Right renal pelvis (tissue), 4 donors: ENCODE measurements around the gene GOSR1. TPM values are rescaled to one million over a fixed set of nuclear protein-coding genes. Genes with fewer than 3 reads are reported as not detected.
"Not testable (repeated sequence)": the region's sequence is repeated elsewhere in the genome, so short reads cannot be mapped to it uniquely, and the experiment has no call there.

Experiments
- DNase-seq, 4 donors: peaks; one replicate each; pipeline ENCODE4 v3.0.0-alpha.2; 2013; ENCODE audit warnings: low read depth in 4 of 4, low spot score in 3 of 4, missing footprints in 1 of 4
- polyA plus RNA-seq, 4 donors: library from polyadenylated mRNA; unstranded; fragments of 120-200 nt; gene quantifications; one replicate each; pipeline ENCODE4 v1.2.1, GENCODE V29; 2013; ENCODE audit not compliant: insufficient read length in 4 of 4

Gene GOSR1
- polyA plus RNA-seq, 4 donors, result 48.0 to 56.0 (median 54.2) TPM

DNA sequence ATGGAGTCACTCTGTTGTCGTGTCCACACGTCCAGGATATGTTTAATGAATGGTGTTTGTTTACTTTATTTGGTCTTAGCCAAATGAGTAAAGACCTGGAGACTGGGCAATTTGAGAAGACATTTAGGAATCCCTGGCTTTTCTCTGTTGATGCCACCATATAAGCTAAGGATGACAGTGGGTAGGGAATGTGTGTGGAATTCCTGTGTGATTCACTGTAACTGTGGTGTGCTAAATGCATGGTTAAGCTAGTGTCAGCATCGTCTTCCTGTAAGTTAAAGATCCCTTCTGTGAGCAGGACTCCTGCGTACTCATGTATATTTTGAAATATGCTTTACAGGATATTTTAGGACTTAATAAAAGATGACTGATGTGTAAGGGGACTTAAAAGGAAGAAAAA, 26.4 kb downstream of the GOSR1 start:
- no peak for DNase-seq

GRCh38 chr17:30505868-30506417, 28.7 kb downstream of the GOSR1 start:
- DNase-seq, result no peak

DNA sequence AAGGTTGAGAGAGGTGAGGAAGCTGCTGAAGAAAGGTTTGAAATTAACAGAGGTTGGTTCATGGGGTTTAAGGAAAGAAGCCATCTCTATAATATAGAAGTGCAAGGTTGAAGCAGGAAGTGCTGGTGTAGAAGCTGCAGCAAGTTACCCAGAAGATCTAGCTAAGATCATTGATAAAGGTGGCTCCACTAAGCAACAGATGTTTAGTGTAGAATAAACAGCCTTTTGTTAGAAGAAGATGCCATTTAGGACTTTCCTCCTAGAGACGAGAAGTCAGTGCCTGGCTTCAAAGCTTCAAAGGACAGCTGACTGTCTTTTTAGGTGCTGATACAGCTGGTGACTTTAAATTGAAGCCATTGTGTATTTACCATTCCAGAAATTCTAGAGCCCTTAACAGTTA, 29.3 kb downstream of the GOSR1 start:
- DNase-seq, result no peak

DNA sequence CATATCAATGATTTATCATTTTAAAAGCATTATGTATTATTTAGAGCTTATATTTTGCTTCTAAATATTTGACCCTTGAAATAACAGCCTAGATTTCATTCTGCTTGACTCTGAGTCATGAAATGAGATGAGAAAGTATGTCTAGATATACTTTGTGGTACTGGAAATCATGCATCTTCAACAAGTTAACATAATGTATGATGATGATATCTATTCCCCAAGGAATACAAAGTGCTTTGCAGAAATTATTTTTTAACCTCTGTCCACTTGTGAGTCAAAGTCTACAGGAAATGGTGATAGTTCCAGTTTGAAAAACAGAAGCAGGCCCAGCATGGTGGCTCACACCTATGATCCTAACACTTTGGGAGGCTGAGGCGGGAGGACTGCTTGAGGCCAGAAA, 36.1 kb downstream of the GOSR1 start:
- DNase-seq, result no peak

DNA sequence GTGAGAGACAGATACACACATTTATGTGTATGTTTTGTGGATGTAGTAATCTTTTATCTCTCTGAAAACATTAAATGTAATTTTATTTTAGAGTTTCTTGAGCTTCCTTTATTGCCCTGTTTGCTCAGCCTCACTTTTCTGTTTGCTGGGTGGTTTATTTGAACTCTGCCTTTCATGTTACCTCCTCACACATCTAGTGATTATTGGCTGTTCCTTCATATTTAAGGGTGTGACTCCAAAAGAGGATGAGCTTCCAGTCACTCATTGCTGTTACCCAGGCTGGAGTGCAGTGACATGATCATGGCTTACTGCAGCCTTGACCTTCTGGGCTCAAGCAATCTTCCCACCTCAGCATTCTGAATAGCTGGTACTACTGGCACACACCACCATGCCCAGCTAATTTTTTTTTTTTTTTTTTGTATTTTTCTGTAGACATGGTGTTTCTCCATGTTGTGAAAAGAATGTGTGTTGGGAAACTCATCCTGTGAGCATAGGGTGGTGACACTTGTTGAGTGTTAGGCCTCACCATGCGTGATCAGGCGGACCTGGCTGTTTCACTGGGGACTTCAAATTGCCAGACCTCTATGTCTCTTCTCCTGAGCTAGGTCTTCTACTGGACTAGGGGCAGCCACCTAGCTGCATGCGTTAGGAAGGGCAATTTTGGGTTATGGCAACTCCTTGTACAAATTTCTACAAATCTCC, 37.8 kb downstream of the GOSR1 start:
- no peak for DNase-seq

DNA sequence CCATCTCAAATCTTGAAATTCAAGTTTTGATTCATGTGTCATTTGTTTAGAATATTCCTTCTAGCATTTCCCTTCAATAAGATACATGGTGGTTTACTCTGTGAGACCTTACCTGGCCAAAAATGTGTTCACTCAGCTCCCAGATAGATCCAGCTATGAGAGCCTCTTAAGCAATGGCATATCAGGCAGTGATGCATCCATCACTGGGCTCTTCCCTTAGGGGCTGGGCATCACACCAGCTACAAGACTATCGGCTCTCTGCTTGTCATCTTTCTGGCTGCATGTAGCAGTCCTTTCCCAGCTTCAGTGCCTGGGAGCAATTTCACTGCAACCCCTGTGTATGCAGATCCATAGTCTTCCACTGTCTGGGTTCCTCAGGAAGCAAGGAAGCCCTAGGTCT, 40.6 kb downstream of the GOSR1 start:
- no peak for DNase-seq

DNA sequence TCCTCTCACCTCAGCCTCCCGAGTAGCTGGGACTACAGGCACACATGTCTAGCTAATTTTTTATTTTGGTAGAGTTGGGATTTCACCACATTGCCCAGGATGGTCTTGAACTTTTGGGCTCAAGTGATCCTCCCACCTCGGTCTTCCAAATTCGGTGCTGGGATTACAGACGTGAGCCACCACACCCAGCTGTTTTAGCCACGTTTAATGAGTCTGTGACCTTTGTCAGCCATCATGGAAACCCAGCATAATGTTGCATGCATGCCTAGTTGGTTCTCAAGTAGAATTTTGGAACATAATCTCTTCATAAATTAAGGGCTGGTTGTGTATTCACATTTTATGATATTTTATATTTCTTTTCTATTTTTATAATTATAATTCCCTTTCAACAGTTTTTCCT, 42.0 kb downstream of the GOSR1 start:
- DNase-seq, result no peak

DNA sequence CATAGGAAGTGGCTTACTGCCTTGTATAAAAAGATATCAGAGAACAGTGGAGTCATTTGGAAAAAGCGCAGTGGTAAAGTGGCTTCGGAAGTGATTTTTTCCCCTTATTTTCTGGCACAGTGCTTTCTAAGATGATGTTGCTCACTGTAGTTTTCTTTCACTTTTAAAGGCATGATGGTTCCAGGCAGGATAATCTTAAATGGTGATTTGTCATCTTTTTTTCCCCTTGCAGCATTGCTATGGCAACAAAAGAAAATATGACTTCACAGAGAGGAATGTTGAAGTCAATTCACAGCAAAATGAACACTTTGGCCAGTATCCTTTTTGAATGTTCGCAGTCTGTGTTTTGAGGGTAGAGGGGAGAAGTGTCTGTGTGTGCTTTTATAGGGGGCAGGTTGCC, 42.5 kb downstream of the GOSR1 start:
- no peak for DNase-seq

GRCh38 chr17:30520436-30520835, 43.2 kb downstream of the GOSR1 start:
- DNase-seq, result no peak

GRCh38 chr17:30520882-30521281, 43.7 kb downstream of the GOSR1 start:
- DNase-seq, result no peak

DNA sequence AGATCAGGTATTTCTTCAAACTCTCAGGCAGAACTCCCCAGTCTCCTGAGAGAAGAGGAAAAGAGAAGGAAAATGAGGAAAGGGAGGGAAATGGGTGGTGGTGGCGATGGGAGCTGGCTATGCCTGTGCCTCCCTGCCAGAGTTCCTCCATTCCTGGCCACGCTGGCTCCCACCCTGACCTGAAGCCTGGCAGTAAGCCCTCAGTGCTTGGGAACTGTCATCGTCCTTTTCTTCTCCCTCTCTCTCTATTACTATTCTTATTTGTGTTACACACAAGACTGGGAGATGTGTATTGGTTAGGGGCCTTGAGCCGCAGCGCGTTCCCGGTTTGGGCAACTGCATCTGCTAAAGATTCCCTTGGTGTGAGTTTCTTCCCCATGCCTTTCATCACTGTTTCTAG, 44.6 kb downstream of the GOSR1 start:
- no peak for DNase-seq

DNA sequence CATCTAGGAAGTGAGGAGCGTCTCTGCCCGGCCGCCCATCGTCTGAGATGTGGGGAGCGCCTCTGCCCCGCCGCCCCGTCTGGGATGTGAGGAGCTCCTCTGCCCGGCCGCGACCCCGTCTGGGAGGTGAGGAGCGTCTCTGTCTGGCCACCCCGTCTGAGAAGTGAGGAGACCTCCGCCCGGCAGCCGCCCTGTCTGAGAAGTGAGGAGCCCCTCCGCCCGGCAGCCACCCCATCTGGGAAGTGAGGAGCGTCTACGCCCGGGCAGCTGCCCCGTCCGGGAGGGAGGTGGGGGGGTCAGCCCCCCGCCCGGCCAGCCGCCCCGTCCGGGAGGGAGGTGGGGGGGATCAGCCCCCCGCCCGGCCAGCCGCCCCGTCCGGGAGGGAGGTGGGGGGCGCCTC, 46.0 kb downstream of the GOSR1 start:
- DNase-seq, result not testable (repeated sequence)

- peak in 1 of 4 donors; percentile 18 for DNase-seq
Observed at GRCh38 chr17:30524847-30525246, 47.6 kb downstream of the GOSR1 start.

GRCh38 chr17:30526401-30526800, 49.2 kb downstream of the GOSR1 start:
- DNase-seq, result no peak

DNA sequence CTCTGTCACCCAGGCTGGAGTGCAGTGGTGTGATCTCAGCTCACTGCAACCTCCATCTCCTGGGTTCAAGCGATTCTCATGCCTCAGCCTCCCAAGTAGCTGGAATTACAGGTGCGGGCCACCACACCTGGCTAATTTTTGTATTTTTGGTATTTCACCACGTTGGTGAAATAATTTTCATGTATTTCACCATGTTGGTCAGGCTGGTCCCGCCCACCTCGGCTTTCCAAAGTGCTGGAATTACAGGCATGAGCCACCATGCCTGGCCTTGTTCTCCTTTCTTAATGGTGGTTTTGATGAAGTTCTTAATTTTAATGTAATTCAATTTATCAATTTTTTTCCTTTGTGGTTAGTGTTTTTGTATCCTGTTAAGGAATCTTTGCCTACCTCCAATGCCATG, 51.5 kb downstream of the GOSR1 start:
- not testable (repeated sequence) for DNase-seq

DNA sequence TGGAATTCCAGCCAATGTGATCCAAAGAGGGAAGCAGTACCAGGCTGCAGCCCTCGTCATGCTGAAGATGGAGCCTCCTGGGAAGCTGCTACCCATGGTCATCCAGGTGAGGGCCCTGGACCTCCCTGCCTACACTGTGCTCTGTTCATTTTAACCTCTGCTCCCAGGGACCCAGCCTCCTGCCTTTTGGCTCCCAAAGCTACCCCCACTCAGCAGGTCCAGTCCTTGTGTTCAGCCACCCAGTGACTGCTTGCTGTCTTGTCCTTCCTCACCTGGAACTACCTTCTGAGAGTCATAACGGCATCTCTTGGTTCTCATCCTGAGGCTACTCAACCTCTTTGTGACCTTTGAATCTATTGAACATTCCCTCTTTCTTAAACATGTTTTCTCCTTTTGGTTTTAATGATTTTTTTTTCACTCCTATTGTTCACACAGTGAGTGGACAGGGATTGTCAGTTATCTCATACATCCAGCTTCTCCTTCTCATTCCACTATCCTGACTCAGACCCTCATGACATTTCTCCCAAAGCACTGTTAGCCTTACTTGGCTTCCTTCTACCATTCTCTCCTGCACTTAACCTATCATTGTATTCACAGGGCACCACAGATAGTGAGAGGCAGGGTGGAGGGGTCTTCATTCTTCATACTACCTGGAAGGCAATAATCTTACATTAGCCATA, 53.3 kb downstream of the GOSR1 start:
- no peak for DNase-seq

GRCh38 chr17:30532871-30533270, 55.7 kb downstream of the GOSR1 start:
- DNase-seq, result no peak

DNA sequence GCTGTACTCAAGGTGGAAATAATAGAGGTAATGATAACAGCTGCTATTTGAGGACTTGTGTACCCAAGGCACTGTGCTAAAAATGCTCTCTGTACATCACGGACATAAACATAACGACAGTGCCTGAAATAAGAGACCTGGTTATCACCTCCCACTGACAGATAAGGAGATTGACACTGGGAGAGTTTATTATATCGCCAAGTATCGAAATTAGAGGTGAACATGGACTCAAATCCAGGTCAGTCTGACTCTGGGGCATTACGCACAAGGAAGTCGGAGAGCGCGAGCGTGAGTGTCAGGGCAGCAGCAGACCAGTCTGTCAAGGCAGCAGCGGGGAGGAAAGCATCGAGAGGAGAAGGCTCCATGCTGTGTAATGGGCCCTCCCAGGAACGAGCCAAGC, 57.1 kb downstream of the GOSR1 start:
- DNase-seq, result no peak

DNA sequence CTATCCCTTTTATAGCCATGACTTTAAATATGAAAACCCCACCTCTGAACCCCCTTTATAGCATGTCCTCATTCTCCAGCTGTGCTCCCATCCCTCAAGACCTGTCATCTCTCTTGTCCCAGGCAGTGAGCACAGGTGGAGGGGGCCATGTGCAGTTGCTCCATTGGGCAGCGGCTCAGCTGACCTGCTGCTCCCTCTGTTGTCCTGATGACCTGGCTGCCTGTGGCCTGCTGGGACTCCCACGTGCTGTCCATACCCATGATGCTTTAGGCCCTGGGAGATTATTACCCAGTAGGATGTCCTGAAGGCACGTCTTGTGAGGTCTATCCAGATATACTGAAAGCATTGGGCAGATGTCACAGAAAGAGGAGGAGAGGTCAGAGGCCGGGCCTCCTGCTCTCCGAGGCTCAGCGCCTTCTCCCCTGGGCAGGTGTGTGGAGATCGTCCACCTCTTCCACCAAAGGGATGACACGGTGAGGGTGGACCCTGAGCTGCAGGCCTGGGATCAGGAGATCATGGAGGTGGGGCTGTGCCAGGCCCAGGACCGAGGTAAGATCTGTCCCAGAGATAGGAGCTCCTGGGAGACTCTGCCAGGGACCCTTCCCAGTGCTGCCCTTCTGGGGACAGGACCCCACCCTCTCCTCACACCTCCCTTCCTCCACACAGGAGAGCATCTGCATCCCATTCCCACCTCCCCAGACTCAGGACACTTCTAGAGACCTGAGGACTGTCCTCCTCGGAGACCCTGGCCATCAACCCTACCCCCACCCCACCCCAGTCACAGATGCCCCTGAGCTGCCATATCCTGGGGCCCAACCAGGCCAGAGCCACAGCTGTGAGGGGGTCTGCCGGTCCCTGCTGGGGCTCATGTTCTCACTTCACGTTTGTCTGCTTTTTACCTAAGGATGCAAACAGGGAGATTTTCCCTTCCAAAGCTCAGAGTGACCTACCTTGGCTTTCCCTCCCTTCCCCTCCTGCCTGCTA, 58.0 kb downstream of the GOSR1 start:
- no peak for DNase-seq

GRCh38 chr17:30536846-30537245, 59.6 kb downstream of the GOSR1 start:
- DNase-seq, result not testable (repeated sequence)

DNA sequence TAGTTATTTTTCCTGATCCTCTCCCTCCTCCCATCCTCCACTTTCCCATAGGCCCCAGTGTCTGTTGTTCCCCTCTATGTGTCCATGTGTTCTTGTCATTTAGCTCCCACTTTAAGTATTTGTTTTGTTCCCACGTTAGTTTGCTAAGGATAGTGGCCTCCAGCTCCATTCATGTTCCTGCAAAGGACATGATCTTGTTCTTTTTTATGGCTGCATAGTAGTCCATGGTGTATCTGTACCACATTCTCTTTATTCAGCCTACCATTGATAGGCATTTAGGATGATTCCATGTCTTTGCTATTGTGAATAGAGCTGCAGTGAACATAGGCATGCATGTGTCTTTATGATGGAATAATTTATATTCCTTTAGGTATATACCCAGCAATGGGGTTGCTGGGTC, 60.5 kb downstream of the GOSR1 start:
- not testable (repeated sequence) for DNase-seq
